ENCODE measurements around the gene ESYT2. TPM values are rescaled to one million over a fixed set of nuclear protein-coding genes. Genes with fewer than 3 reads are reported as not detected.

The ESYT2 gene
- total RNA-seq, 1 donor from 2014 or later, result 102 TPM

DNA sequence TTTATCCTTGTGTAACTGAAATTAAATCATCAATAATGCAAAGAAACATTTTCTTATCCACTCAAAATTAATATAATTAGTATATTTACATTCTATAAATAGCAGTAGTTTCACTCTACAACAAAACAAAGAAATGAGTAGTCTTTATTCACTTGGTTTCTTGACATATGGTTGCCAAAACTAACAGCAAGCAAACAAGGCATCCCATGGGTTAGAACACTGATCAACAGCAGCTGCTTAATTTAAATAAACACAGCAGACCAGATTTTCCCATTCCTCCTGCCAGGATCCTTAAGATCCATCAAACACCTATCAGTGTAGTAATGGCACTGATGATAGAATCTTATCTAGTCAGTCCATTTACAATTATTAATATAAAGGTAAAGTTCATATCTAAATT, 146.9 kb downstream of the ESYT2 start:
- H3K27ac ChIP-seq, result no peak overlapping the region
- DNase-seq (ENCODE audit: low spot score in 2 of 2), result no peak
- peaks cover 0 to 13% of the 10 kb centered on the region in 2 donors for H3K36me3 ChIP-seq
- H3K4me1 ChIP-seq, result no peaks in the 10 kb centered on the region
- H3K4me3 ChIP-seq, result no peak overlapping the region
- no peaks in the 10 kb centered on the region for H3K27me3 ChIP-seq
- TF ChIP-seq, protein P1, sequence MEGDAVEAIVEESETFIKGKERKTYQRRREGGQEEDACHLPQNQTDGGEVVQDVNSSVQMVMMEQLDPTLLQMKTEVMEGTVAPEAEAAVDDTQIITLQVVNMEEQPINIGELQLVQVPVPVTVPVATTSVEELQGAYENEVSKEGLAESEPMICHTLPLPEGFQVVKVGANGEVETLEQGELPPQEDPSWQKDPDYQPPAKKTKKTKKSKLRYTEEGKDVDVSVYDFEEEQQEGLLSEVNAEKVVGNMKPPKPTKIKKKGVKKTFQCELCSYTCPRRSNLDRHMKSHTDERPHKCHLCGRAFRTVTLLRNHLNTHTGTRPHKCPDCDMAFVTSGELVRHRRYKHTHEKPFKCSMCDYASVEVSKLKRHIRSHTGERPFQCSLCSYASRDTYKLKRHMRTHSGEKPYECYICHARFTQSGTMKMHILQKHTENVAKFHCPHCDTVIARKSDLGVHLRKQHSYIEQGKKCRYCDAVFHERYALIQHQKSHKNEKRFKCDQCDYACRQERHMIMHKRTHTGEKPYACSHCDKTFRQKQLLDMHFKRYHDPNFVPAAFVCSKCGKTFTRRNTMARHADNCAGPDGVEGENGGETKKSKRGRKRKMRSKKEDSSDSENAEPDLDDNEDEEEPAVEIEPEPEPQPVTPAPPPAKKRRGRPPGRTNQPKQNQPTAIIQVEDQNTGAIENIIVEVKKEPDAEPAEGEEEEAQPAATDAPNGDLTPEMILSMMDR (IDR thresholded peaks at IDR 0.05), result no peak
- intact Hi-C loops (cut with DNase I), result no loop called here
- no peaks in the 10 kb centered on the region for H3K9me3 ChIP-seq

Other genes starting within 250 kb of the ESYT2 start
- 7.3 TPM for gene PTPRN2, start 241.7 kb downstream of the ESYT2 start, total RNA-seq
- gene NCAPG2, start 124.7 kb downstream of the ESYT2 start, total RNA-seq, result 1.6 TPM
- 7.6 TPM for gene DYNC2I1, start 27.0 kb upstream of the ESYT2 start, total RNA-seq

Data from ascending aorta (tissue), 2 donors.